ENCODE data around the gene NAA80. TPM values are rescaled to one million over a fixed set of nuclear protein-coding genes. Genes with fewer than 3 reads are reported as not detected.

The NAA80 gene
- total and polyA plus RNA-seq, 2 of the 13 experiments (the other 11 are each of a cell fraction or from before 2014, with no cell fraction given) = 3.4 to 8.7 TPM

- TF ChIP-seq RAD21 (CRISPR knock-in tag; IDR thresholded peaks at IDR 0.05) (no peak), ZFP1 (CRISPR knock-in tag; IDR thresholded peaks at IDR 0.05) (no peak), KAT7 (CRISPR knock-in tag; IDR thresholded peaks at IDR 0.05; ENCODE audit: borderline replicate concordance) (no peak), NPAS2 (CRISPR knock-in tag; IDR thresholded peaks at IDR 0.05; ENCODE audit: borderline replicate concordance) (no peak), AKAP8 (CRISPR knock-in tag; IDR thresholded peaks at IDR 0.05) (0 out of 2 replicates have a peak, but pooled peaks have one; percentile 44), TCF7L2 (IDR thresholded peaks at IDR 0.05; ENCODE audit: low read depth, low read length) (no peak), ZSCAN12 (CRISPR knock-in tag; IDR thresholded peaks at IDR 0.05) (no peak), ZNF232 (CRISPR knock-in tag; IDR thresholded peaks at IDR 0.05; ENCODE audit: borderline replicate concordance) (no peak), POLR2G (IDR thresholded peaks at IDR 0.05; ENCODE audit: low read depth, low read length) (peak; percentile 44; the same call in 1 of the 2 replicates)
- TF ChIP-seq, protein P1, sequence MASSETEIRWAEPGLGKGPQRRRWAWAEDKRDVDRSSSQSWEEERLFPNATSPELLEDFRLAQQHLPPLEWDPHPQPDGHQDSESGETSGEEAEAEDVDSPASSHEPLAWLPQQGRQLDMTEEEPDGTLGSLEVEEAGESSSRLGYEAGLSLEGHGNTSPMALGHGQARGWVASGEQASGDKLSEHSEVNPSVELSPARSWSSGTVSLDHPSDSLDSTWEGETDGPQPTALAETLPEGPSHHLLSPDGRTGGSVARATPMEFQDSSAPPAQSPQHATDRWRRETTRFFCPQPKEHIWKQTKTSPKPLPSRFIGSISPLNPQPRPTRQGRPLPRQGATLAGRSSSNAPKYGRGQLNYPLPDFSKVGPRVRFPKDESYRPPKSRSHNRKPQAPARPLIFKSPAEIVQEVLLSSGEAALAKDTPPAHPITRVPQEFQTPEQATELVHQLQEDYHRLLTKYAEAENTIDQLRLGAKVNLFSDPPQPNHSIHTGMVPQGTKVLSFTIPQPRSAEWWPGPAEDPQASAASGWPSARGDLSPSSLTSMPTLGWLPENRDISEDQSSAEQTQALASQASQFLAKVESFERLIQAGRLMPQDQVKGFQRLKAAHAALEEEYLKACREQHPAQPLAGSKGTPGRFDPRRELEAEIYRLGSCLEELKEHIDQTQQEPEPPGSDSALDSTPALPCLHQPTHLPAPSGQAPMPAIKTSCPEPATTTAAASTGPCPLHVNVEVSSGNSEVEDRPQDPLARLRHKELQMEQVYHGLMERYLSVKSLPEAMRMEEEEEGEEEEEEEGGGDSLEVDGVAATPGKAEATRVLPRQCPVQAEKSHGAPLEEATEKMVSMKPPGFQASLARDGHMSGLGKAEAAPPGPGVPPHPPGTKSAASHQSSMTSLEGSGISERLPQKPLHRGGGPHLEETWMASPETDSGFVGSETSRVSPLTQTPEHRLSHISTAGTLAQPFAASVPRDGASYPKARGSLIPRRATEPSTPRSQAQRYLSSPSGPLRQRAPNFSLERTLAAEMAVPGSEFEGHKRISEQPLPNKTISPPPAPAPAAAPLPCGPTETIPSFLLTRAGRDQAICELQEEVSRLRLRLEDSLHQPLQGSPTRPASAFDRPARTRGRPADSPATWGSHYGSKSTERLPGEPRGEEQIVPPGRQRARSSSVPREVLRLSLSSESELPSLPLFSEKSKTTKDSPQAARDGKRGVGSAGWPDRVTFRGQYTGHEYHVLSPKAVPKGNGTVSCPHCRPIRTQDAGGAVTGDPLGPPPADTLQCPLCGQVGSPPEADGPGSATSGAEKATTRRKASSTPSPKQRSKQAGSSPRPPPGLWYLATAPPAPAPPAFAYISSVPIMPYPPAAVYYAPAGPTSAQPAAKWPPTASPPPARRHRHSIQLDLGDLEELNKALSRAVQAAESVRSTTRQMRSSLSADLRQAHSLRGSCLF (CRISPR knock-in tag; IDR thresholded peaks at IDR 0.05; ENCODE audit: borderline replicate concordance) = no peak
These were observed 20.4 kb downstream of the NAA80 start, which contains the start of gene LSMEM2 (continued) for GRCh38 chr3:50278880-50279224.
